Measurements from ENCODE around the gene FAF2.
"Not testable (repeated sequence)": the region's sequence is repeated elsewhere in the genome, so short reads cannot be mapped to it uniquely, and the experiment has no call there.

FAF2 gene

GRCh38 chr5:176461349-176461748 is 13.2 kb downstream of the FAF2 start:
- DNase-seq, result no peak

- DNase-seq, result no peak
Observed at GRCh38 chr5:176463113-176463764, 15.1 kb downstream of the FAF2 start.

GRCh38 chr5:176466245-176466871 is 18.2 kb downstream of the FAF2 start:
- peak; percentile 90 for DNase-seq

- DNase-seq, result no peak
Observed at GRCh38 chr5:176469296-176469695, 21.1 kb downstream of the FAF2 start.

- DNase-seq, result no peak
Observed at GRCh38 chr5:176470539-176470938, 22.4 kb downstream of the FAF2 start.

- DNase-seq, result no peak
Observed at GRCh38 chr5:176471098-176471497, 22.9 kb downstream of the FAF2 start.

- DNase-seq, result no peak
Observed at GRCh38 chr5:176473335-176474006, 25.3 kb downstream of the FAF2 start.

- DNase-seq, result no peak
Observed at GRCh38 chr5:176474476-176474875, 26.3 kb downstream of the FAF2 start.

GRCh38 chr5:176481711-176482110 is 33.5 kb downstream of the FAF2 start:
- DNase-seq, result no peak

GRCh38 chr5:176485176-176485575 is 37.0 kb downstream of the FAF2 start:
- DNase-seq, result no peak

GRCh38 chr5:176486189-176486757 is 38.1 kb downstream of the FAF2 start:
- DNase-seq, result no peak

GRCh38 chr5:176487160-176487559 is 39.0 kb downstream of the FAF2 start:
- DNase-seq, result not testable (repeated sequence)

GRCh38 chr5:176489077-176489476 is 40.9 kb downstream of the FAF2 start:
- no peak for DNase-seq

- no peak for DNase-seq
Observed at GRCh38 chr5:176490301-176490700, 42.1 kb downstream of the FAF2 start.

GRCh38 chr5:176491101-176491502 is 42.9 kb downstream of the FAF2 start:
- no peak for DNase-seq

- no peak for DNase-seq
Observed at GRCh38 chr5:176491901-176492300, 43.7 kb downstream of the FAF2 start.

GRCh38 chr5:176492431-176492830 is 44.2 kb downstream of the FAF2 start:
- no peak for DNase-seq

GRCh38 chr5:176497852-176498251 is 49.7 kb downstream of the FAF2 start:
- DNase-seq, result no peak

GRCh38 chr5:176499273-176499672 is 51.1 kb downstream of the FAF2 start:
- no peak for DNase-seq

GRCh38 chr5:176500511-176500910 is 52.3 kb downstream of the FAF2 start:
- DNase-seq, result no peak

GRCh38 chr5:176501333-176501732 is 53.1 kb downstream of the FAF2 start:
- DNase-seq, result no peak

- no peak for DNase-seq
Observed at GRCh38 chr5:176503496-176503895, 55.3 kb downstream of the FAF2 start.

- DNase-seq, result no peak
Observed at GRCh38 chr5:176507911-176508310, 59.7 kb downstream of the FAF2 start.

GRCh38 chr5:176508603-176509002 is 60.4 kb downstream of the FAF2 start:
- no peak for DNase-seq

Data from inflammatory macrophage treated with lipopolysaccharide for 4 hours (primary cell).